Natural killer cell (primary cell): Measurements from ENCODE around the gene ABCG1. TPM values are rescaled to one million over a fixed set of nuclear protein-coding genes. Genes with fewer than 3 reads are reported as not detected.

Source experiments
- ATAC-seq, 3 donors: fragments of 150-1000 bp in 2 of 3; fragments of 200-7000 bp in 1 of 3; cut with Tn5 transposase; 1 replicate in 1 of 3; 2 replicates in 2 of 3; pipeline ENCODE4 v1.10.0; 2021; ENCODE audit warnings: mild to moderate bottlenecking in 2 of 3, moderate library complexity in 2 of 3
- DNase-seq, 2 donors: peaks; one replicate each; pipeline versions ENCODE4 v3.0.0 to v3.0.0-alpha.2; 2013 to 2021; ENCODE audit warnings: mixed read lengths in 1 of 2
- H3K27ac ChIP-seq: one replicate; pipeline ENCODE4 v1.5.1; 2013; ENCODE audit warnings: mild to moderate bottlenecking, low read length
- H3K27me3 ChIP-seq: one replicate; pipeline ENCODE4 v1.6.1; 2013; ENCODE audit warnings: low read length; ENCODE audit not compliant: control insufficient read depth, insufficient read depth
- H3K36me3 ChIP-seq: one replicate; pipeline ENCODE4 v1.6.1; 2013; ENCODE audit warnings: low read length; ENCODE audit not compliant: control insufficient read depth, insufficient read depth
- H3K4me1 ChIP-seq: one replicate; pipeline ENCODE4 v1.6.1; 2013; ENCODE audit warnings: low read length; ENCODE audit not compliant: control insufficient read depth, insufficient read depth
- H3K4me3 ChIP-seq: one replicate; pipeline ENCODE4 v1.5.1; 2013; ENCODE audit warnings: low read length
- H3K9me3 ChIP-seq: one replicate; pipeline ENCODE4 v1.6.1; 2013; ENCODE audit warnings: low read length; ENCODE audit not compliant: control insufficient read depth, insufficient read depth
- H3K27ac Mint-ChIP-seq, 2 donors: one replicate each; pipeline ENCODE4 v1.8.0; 2022; ENCODE audit warnings: mild to moderate bottlenecking in 2 of 2, mixed read lengths in 2 of 2, moderate library complexity in 1 of 2
- H3K27me3 Mint-ChIP-seq, 2 donors: one replicate each; pipeline ENCODE4 v1.8.0; 2022; ENCODE audit warnings: low read depth in 2 of 2, mixed read lengths in 2 of 2
- H3K36me3 Mint-ChIP-seq: one replicate; pipeline ENCODE4 v1.8.0; 2022; ENCODE audit warnings: mixed read lengths
- H3K4me1 Mint-ChIP-seq, 2 donors: one replicate each; pipeline ENCODE4 v1.8.0; 2022; ENCODE audit warnings: mixed read lengths in 2 of 2
- H3K4me3 Mint-ChIP-seq: one replicate; pipeline ENCODE4 v1.8.0; 2022; ENCODE audit warnings: mild to moderate bottlenecking, moderate library complexity, mixed read lengths
- H3K9me3 Mint-ChIP-seq, 2 donors: one replicate each; pipeline ENCODE4 v1.8.0; 2022; ENCODE audit warnings: mixed read lengths in 2 of 2
- WGBS: methylation state at CpG from one replicate; pipeline ENCODE4 v1.1.7; 2013; ENCODE audit warnings: missing lambda C conversion rate; ENCODE audit not compliant: insufficient coverage; 5-methylcytosine and 5-hydroxymethylcytosine counted together
- intact Hi-C: fragments of 100-400 bp; cut with micrococcal nuclease; formaldehyde crosslinking; loops from one replicate; pipeline ENCODE4 v1.14.2; 2022
- total RNA-seq, 4 donors: library from RNA; stranded (reverse); fragments of 120-200 nt in 1 of 4; gene quantifications; one replicate each; pipeline versions ENCODE4 v1.2.3 to v1.2.4, GENCODE V29; 2013 to 2022
- TF ChIP-seq, protein P1 (sequence below): fragments of 200-600 bp; IDR thresholded peaks from one replicate; pipeline ENCODE4 v1.8.0; 2022; ENCODE audit warnings: antibody characterized with exemption

The ABCG1 gene
- total RNA-seq, 3 donors from 2014 or later (not counting 1 experiment from before 2014, with no cell fraction given), result 10.4 to 14.7 (median 13.8) TPM

DNA sequence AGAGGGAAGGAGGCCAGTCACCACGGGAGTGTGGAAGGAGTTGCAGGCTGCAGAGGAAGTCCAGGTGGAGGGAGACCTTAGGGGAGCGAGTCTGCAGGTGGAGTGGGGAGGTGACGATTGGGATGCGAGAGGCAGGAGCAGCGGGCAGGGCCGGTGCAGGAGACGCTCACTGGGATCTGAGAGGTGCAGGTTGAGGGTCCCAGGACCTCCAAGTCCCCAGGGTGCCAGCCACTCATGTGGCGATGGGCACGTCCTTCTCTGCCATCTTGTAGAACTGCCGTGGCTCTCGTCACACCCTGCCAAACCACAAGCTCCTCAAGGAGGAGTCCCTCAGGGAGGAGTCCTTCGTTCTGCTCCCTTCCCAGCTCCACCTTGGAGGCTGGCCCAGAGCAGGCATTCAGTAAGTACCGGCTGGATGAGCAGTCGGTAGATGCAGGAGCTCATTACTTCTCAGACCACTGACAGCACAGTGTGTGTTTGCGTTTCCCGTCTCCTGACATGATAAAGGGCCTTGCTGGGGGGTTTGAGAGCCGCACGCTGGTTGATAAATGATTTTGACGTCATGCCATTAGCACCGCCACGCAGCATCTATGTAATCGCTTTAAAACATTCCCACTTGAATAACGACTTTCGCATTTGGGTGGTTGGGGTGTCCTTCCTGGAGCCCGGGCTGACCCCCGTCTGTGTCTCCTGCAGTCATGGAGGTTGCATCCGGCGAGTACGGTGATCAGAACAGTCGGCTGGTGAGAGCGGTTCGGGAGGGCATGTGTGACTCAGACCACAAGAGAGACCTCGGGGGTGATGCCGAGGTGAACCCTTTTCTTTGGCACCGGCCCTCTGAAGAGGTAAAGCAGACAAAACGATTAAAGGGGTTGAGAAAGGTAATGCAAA is 68.5 kb downstream of the ABCG1 start:
- peaks cover 34% of the 10 kb centered on the region for H3K36me3 ChIP-seq
- H3K9me3 ChIP-seq, result no peaks in the 10 kb centered on the region
- no peaks in the 10 kb centered on the region for H3K36me3 Mint-ChIP-seq
- H3K27ac ChIP-seq, result no peak overlapping the region
- H3K4me1 ChIP-seq, result no peaks in the 10 kb centered on the region
- TF ChIP-seq, protein P1, sequence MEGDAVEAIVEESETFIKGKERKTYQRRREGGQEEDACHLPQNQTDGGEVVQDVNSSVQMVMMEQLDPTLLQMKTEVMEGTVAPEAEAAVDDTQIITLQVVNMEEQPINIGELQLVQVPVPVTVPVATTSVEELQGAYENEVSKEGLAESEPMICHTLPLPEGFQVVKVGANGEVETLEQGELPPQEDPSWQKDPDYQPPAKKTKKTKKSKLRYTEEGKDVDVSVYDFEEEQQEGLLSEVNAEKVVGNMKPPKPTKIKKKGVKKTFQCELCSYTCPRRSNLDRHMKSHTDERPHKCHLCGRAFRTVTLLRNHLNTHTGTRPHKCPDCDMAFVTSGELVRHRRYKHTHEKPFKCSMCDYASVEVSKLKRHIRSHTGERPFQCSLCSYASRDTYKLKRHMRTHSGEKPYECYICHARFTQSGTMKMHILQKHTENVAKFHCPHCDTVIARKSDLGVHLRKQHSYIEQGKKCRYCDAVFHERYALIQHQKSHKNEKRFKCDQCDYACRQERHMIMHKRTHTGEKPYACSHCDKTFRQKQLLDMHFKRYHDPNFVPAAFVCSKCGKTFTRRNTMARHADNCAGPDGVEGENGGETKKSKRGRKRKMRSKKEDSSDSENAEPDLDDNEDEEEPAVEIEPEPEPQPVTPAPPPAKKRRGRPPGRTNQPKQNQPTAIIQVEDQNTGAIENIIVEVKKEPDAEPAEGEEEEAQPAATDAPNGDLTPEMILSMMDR, result no peak
- no peaks in the 10 kb centered on the region for H3K27me3 Mint-ChIP-seq
- DNase-seq (no peak), ATAC-seq (no peak)
- intact Hi-C loops, result no loop called here
- no peaks in the 10 kb centered on the region for H3K27me3 ChIP-seq
- H3K4me3 ChIP-seq, result no peak overlapping the region
- H3K4me1 Mint-ChIP-seq, result peaks cover 7 to 9% of the 10 kb centered on the region in 2 donors
- 94% methylated on average over 36 of the region's 36 CpGs for WGBS
- H3K4me3 Mint-ChIP-seq, result no peak overlapping the region
- H3K27ac Mint-ChIP-seq, result no peak overlapping the region
- no peaks in the 10 kb centered on the region for H3K9me3 Mint-ChIP-seq

DNA sequence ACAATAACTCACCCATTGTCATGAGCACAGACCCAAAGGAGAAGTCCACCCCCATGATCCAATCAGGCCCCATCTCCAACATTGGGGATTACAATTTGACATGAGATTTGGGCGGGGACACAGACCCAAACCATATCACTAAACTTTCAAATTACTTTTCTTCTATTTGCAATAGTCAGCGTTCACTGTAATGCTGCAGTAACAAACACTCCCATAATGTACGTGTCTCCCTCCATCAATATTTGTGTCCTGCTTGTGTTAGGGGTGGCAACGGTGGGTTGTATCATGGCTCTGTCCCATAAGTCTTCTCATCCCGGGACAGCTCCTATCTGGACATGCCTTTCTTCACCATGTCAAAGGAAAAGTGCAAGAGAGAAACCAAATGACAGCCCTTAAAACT is 70.0 kb downstream of the ABCG1 start:
- WGBS, result over 99% methylated on average over 5 of the region's 5 CpGs
- intact Hi-C loops, result no loop called here
- no peak for DNase-seq
- Histone ChIP-seq H3K4me1 (no peaks in the 10 kb centered on the region), H3K9me3 (no peaks in the 10 kb centered on the region), H3K27me3 (no peaks in the 10 kb centered on the region), H3K36me3 (peaks cover 31% of the 10 kb centered on the region), H3K27ac (no peak overlapping the region), H3K4me3 (no peak overlapping the region)
- Mint-ChIP-seq H3K27ac (no peak overlapping the region), H3K4me1 (peaks cover 7 to 9% of the 10 kb centered on the region in 2 donors), H3K36me3 (no peaks in the 10 kb centered on the region), H3K4me3 (no peak overlapping the region), H3K9me3 (no peaks in the 10 kb centered on the region), H3K27me3 (no peaks in the 10 kb centered on the region)
- no peak for ATAC-seq
- TF ChIP-seq, protein P1, result no peak

DNA sequence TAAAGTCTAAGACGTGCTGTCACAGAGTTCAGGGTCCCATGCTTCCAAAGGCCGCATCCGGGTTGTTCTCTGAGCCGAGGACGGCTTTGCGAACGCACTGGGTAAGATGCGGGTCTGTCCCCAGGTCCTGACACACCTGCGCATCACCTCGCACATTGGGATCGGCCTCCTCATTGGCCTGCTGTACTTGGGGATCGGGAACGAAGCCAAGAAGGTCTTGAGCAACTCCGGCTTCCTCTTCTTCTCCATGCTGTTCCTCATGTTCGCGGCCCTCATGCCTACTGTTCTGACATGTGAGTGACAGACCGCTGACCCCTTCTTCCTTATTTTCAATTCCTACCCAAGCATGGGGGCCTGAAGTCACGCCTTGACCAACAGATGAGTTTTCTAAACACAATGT is 71.0 kb downstream of the ABCG1 start:
- Histone ChIP-seq H3K36me3 (peaks cover 27% of the 10 kb centered on the region), H3K9me3 (no peaks in the 10 kb centered on the region), H3K4me1 (no peaks in the 10 kb centered on the region), H3K27ac (no peak overlapping the region), H3K27me3 (no peaks in the 10 kb centered on the region), H3K4me3 (no peak overlapping the region)
- 83% methylated on average over 17 of the region's 18 CpGs for WGBS
- Mint-ChIP-seq H3K27ac (no peak overlapping the region), H3K4me1 (peaks cover 7 to 9% of the 10 kb centered on the region in 2 donors), H3K9me3 (no peaks in the 10 kb centered on the region), H3K4me3 (no peak overlapping the region), H3K27me3 (no peaks in the 10 kb centered on the region), H3K36me3 (no peaks in the 10 kb centered on the region)
- intact Hi-C loops, result no loop called here
- DNase-seq, result no peak
- no peak for ATAC-seq
- TF ChIP-seq, protein P1, result no peak
